Osteocyte (in vitro differentiated cells): ENCODE measurements around the gene IPO7. TPM values are rescaled to one million over a fixed set of nuclear protein-coding genes. Genes with fewer than 3 reads are reported as not detected.

ENCODE experiments used
- DNase-seq: peaks from one replicate; pipeline ENCODE4 v3.0.0; 2021; ENCODE audit warnings: mixed read lengths; ENCODE audit not compliant: unreplicated experiment; ENCODE audit errors: extremely low spot score
- H3K27ac Mint-ChIP-seq: one replicate; pipeline ENCODE4 v1.8.0; 2021; ENCODE audit warnings: mild to moderate bottlenecking, mixed read lengths; ENCODE audit not compliant: unreplicated experiment
- H3K27me3 Mint-ChIP-seq: one replicate; pipeline ENCODE4 v1.8.0; 2021; ENCODE audit warnings: mixed read lengths; ENCODE audit not compliant: unreplicated experiment
- H3K36me3 Mint-ChIP-seq: one replicate; pipeline ENCODE4 v1.8.0; 2021; ENCODE audit warnings: mixed read lengths; ENCODE audit not compliant: unreplicated experiment
- H3K4me1 Mint-ChIP-seq: one replicate; pipeline ENCODE4 v1.8.0; 2021; ENCODE audit warnings: mixed read lengths; ENCODE audit not compliant: unreplicated experiment
- H3K4me3 Mint-ChIP-seq: one replicate; pipeline ENCODE4 v1.8.0; 2021; ENCODE audit warnings: mild to moderate bottlenecking, moderate library complexity, mixed read lengths; ENCODE audit not compliant: unreplicated experiment
- H3K9me3 Mint-ChIP-seq: one replicate; pipeline ENCODE4 v1.8.0; 2021; ENCODE audit warnings: mixed read lengths; ENCODE audit not compliant: unreplicated experiment
- total RNA-seq: library from RNA; stranded (reverse); gene quantifications from 2 replicates; pipeline ENCODE4 v1.2.1, GENCODE V29; 2021
- TF ChIP-seq, protein P1 (sequence below): fragments of 200-600 bp; sonication (generic); IDR thresholded peaks from 2 replicates; pipeline ENCODE4 v1.5.0; 2021; ENCODE audit warnings: antibody characterized with exemption, mild to moderate bottlenecking, moderate library complexity

Gene IPO7
- total RNA-seq, 1 donor from 2014 or later = 104 TPM

DNA sequence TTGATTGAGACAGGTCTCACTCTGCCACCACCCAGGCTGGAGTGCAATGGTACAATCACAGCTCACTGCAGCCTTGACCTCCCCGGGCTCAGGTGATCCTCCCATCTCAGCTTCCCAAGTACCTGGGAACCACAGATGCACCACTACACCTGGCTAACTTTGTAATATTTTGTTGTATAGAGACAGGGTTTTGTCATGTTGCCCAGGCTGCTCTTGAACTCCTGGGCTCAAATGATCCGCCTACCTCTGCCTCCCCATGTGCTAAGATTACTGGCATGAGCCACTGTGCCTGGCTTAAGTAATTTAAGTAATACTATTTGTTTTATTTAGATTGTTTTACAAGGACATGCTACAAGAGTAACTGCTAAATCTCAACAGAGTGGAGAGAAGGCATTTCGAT, 109.9 kb downstream of the IPO7 start:
- no peak overlapping the region for H3K4me3 Mint-ChIP-seq
- DNase-seq = no peak
- no peaks in the 10 kb centered on the region for H3K9me3 Mint-ChIP-seq
- peaks cover 33% of the 10 kb centered on the region for H3K36me3 Mint-ChIP-seq
- no peaks in the 10 kb centered on the region for H3K27me3 Mint-ChIP-seq
- peaks cover 17% of the 10 kb centered on the region for H3K4me1 Mint-ChIP-seq
- TF ChIP-seq, protein P1, sequence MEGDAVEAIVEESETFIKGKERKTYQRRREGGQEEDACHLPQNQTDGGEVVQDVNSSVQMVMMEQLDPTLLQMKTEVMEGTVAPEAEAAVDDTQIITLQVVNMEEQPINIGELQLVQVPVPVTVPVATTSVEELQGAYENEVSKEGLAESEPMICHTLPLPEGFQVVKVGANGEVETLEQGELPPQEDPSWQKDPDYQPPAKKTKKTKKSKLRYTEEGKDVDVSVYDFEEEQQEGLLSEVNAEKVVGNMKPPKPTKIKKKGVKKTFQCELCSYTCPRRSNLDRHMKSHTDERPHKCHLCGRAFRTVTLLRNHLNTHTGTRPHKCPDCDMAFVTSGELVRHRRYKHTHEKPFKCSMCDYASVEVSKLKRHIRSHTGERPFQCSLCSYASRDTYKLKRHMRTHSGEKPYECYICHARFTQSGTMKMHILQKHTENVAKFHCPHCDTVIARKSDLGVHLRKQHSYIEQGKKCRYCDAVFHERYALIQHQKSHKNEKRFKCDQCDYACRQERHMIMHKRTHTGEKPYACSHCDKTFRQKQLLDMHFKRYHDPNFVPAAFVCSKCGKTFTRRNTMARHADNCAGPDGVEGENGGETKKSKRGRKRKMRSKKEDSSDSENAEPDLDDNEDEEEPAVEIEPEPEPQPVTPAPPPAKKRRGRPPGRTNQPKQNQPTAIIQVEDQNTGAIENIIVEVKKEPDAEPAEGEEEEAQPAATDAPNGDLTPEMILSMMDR = no peak
- H3K27ac Mint-ChIP-seq = no peak overlapping the region

DNA sequence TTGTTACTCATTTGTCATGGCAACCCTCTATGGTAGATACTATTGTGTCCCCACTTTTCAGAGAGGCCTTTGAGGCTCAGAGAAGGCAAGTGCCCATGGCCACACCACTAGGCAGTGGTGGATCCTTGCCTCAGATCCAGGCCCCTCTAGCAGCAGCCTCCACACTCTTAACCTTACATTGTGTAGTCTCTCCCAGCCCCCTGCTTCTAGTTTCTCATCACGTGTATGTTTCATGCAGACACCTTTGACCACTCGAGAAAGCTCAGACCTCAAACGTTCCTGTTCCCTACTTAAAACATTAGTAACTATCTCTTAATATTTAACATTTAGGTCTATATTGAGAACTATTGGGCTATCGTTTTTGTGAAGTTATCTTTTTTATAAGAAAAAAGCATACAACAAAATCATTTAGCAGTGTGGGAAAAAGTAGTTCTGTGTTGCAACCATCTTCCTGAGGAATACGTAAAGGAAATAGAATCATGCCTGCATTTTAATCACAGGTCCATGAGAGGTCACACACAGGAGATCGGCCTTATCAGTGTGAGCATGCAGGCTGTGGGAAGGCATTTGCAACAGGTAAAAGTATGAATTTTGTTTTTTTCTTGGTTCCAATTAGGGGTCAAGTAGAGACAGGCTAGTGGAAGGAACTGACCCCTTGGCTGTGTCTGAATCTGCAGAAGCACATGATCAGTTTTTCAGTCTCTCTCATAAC, 111.5 kb downstream of the IPO7 start:
- TF ChIP-seq, protein P1 = no peak
- peaks cover 36% of the 10 kb centered on the region for H3K36me3 Mint-ChIP-seq
- peaks cover 11% of the 10 kb centered on the region for H3K4me1 Mint-ChIP-seq
- no peaks in the 10 kb centered on the region for H3K27me3 Mint-ChIP-seq
- H3K27ac Mint-ChIP-seq = no peak overlapping the region
- H3K9me3 Mint-ChIP-seq = no peaks in the 10 kb centered on the region
- H3K4me3 Mint-ChIP-seq = no peak overlapping the region
- no peak for DNase-seq

Other genes starting within 250 kb of the IPO7 start
- 115 and 122 TPM in 2 replicates for gene DENND5A, start 119.3 kb upstream of the IPO7 start, total RNA-seq
- gene TMEM41B, start 70.1 kb upstream of the IPO7 start, total RNA-seq = 28.1 and 32.3 TPM in 2 replicates
- gene ZNF143, start 76.4 kb downstream of the IPO7 start, total RNA-seq = 22.1 and 26.8 TPM in 2 replicates
- gene WEE1, start 189.0 kb downstream of the IPO7 start, total RNA-seq = 77.8 and 111 TPM in 2 replicates